Stimulated activated CD8-positive, alpha-beta memory T cell treated with anti-CD3 and anti-CD28 coated beads, Interleukin-15, amount 100 ng/mL, for 24 hours (primary cell): ENCODE measurements around the gene CCL25.
"Not testable (repeated sequence)": the region's sequence is repeated elsewhere in the genome, so short reads cannot be mapped to it uniquely, and the experiment has no call there.

Source experiments
- DNase-seq: peaks from one replicate; pipeline ENCODE4 v3.0.0-alpha.2; 2020; ENCODE audit warnings: low read depth

The CCL25 gene

GRCh38 chr19:8052464-8052859 lies at the start of gene CCL25:
CCL25 (plus strand) TSS chr19:8052760; CDS start chr19:8053050, 290 bp downstream.
- DNase-seq = no peak

- no peak for DNase-seq
Observed at GRCh38 chr19:8004001-8004400, 48.6 kb upstream of the CCL25 start.

- DNase-seq = no peak
Observed at GRCh38 chr19:8004723-8005513, 47.6 kb upstream of the CCL25 start.

GRCh38 chr19:8005534-8006256 lies 46.9 kb upstream of the CCL25 start, which contains the start of gene ELAVL1:
ELAVL1 (minus strand) TSS chr19:8005641; CDS start chr19:7991815, 13,826 bp downstream.
- peak; percentile 87 for DNase-seq

GRCh38 chr19:8017808-8018207 lies 34.8 kb upstream of the CCL25 start:
- DNase-seq = no peak

GRCh38 chr19:8020681-8021080 lies 31.9 kb upstream of the CCL25 start:
- DNase-seq = no peak

- no peak for DNase-seq
Observed at GRCh38 chr19:8021374-8021773, 31.2 kb upstream of the CCL25 start.

GRCh38 chr19:8022275-8022674 lies 30.3 kb upstream of the CCL25 start:
- DNase-seq = no peak

- no peak for DNase-seq
Observed at GRCh38 chr19:8023371-8023770, 29.2 kb upstream of the CCL25 start.

GRCh38 chr19:8024256-8024655 lies 28.3 kb upstream of the CCL25 start:
- not testable (repeated sequence) for DNase-seq

GRCh38 chr19:8025316-8025715 lies 27.2 kb upstream of the CCL25 start:
- DNase-seq = no peak

- DNase-seq = no peak
Observed at GRCh38 chr19:8028951-8029491, 23.5 kb upstream of the CCL25 start.

- DNase-seq = no peak
Observed at GRCh38 chr19:8030960-8031359, 21.6 kb upstream of the CCL25 start.

GRCh38 chr19:8033287-8034177 lies 19.0 kb upstream of the CCL25 start:
- DNase-seq = not testable (repeated sequence)

GRCh38 chr19:8034178-8034525 lies 18.4 kb upstream of the CCL25 start:
- DNase-seq = no peak

GRCh38 chr19:8036434-8037099 lies 16.0 kb upstream of the CCL25 start:
- no peak for DNase-seq

GRCh38 chr19:8038815-8039214 lies 13.7 kb upstream of the CCL25 start:
- DNase-seq = no peak

- DNase-seq = no peak
Observed at GRCh38 chr19:8039231-8039630, 13.3 kb upstream of the CCL25 start.

GRCh38 chr19:8041531-8041931 lies 11.0 kb upstream of the CCL25 start:
- DNase-seq = no peak

GRCh38 chr19:8042900-8043299 lies 9.7 kb upstream of the CCL25 start:
- DNase-seq = no peak

GRCh38 chr19:8044018-8044417 lies 8.5 kb upstream of the CCL25 start:
- DNase-seq = no peak
